NCI-H1092 treated with DMSO at 0.1 percent for 48 hours (cell line): ENCODE measurements around the gene BCAS3.
A peak's percentile ranks its signal among the peaks of the same experiment; 100 is the strongest.

Experiments used
- DNase-seq: peaks from one replicate; lab custom pipeline; 2025; lab: John Stamatoyannopoulos, UW

BCAS3 gene

GRCh38 chr17:61398721-61399130, 721.1 kb downstream of the BCAS3 start:
- no peak for DNase-seq

- no peak for DNase-seq
These were observed 721.7 kb downstream of the BCAS3 start, which contains the start of gene TBX2 for GRCh38 chr17:61399131-61400065. TBX2 (plus strand) TSS chr17:61399843; CDS start chr17:61400177, 334 bp downstream.

- DNase-seq = peak; percentile 13
These were observed 722.5 kb downstream of the BCAS3 start for GRCh38 chr17:61400066-61400716.

- peak; percentile 11 for DNase-seq
These were observed 723.2 kb downstream of the BCAS3 start for GRCh38 chr17:61400717-61401388.

GRCh38 chr17:61401389-61402072, 723.9 kb downstream of the BCAS3 start:
- no peak for DNase-seq

GRCh38 chr17:61402073-61402541, 724.5 kb downstream of the BCAS3 start:
- DNase-seq = no peak

- peak; percentile 79 for DNase-seq
These were observed 725.5 kb downstream of the BCAS3 start for GRCh38 chr17:61402978-61403800.

- no peak for DNase-seq
These were observed 726.4 kb downstream of the BCAS3 start for GRCh38 chr17:61403801-61404662.

- no peak for DNase-seq
These were observed 726.9 kb downstream of the BCAS3 start for GRCh38 chr17:61404663-61404912.

- DNase-seq = no peak
These were observed 727.4 kb downstream of the BCAS3 start for GRCh38 chr17:61404913-61405685.

GRCh38 chr17:61405686-61406536, 728.3 kb downstream of the BCAS3 start:
- no peak for DNase-seq

GRCh38 chr17:61406537-61406845, 728.8 kb downstream of the BCAS3 start:
- no peak for DNase-seq

GRCh38 chr17:61406971-61407911, 729.6 kb downstream of the BCAS3 start:
- DNase-seq = no peak

- no peak for DNase-seq
These were observed 730.7 kb downstream of the BCAS3 start for GRCh38 chr17:61408151-61409041.

- no peak for DNase-seq
These were observed 731.9 kb downstream of the BCAS3 start for GRCh38 chr17:61409301-61410112.
